ENCODE results near the gene FAM13A. TPM values are rescaled to one million over a fixed set of nuclear protein-coding genes. Genes with fewer than 3 reads are reported as not detected.

FAM13A gene
- total RNA-seq, 1 donor from 2014 or later, result 39.1 TPM

GRCh38 chr4:88803600-88804096, 253.3 kb downstream of the FAM13A start:
- Histone ChIP-seq H3K4me1 (peaks cover 28% of the 10 kb centered on the region), H3K27ac (peak overlapping the region; percentile 19), H3K27me3 (ENCODE audit: low read depth) (no peaks in the 10 kb centered on the region), H3K36me3 (no peaks in the 10 kb centered on the region), H3K9me3 (no peaks in the 10 kb centered on the region), H3K4me3 (no peak overlapping the region)
- ATAC-seq (peak; percentile 90 to 92), DNase-seq (no peak)
- intact Hi-C loops (cut with DNase I), result no loop called here
- no peak for TF ChIP-seq CTCF (IDR thresholded peaks at IDR 0.05)

- Histone ChIP-seq H3K4me3 (no peak overlapping the region), H3K9me3 (no peaks in the 10 kb centered on the region), H3K27ac (peak overlapping the region; percentile 37), H3K4me1 (peaks cover 21% of the 10 kb centered on the region), H3K27me3 (ENCODE audit: low read depth) (no peaks in the 10 kb centered on the region), H3K36me3 (no peaks in the 10 kb centered on the region)
- ATAC-seq, result peak in 1 of 2 donors; percentile 8
- intact Hi-C loops (cut with DNase I), result no loop called here
- DNase-seq, result no peak
- no peak for TF ChIP-seq CTCF (IDR thresholded peaks at IDR 0.05)
Observed at GRCh38 chr4:88802585-88803286, 254.2 kb downstream of the FAM13A start.

GRCh38 chr4:88802138-88802537, 254.8 kb downstream of the FAM13A start:
- Histone ChIP-seq H3K4me3 (no peak overlapping the region), H3K9me3 (no peaks in the 10 kb centered on the region), H3K36me3 (no peaks in the 10 kb centered on the region), H3K27ac (no peak overlapping the region), H3K4me1 (peaks cover 18% of the 10 kb centered on the region), H3K27me3 (ENCODE audit: low read depth) (no peaks in the 10 kb centered on the region)
- DNase-seq (no peak), ATAC-seq (peak in 1 of 2 donors; percentile 9)
- intact Hi-C loops (cut with DNase I), result no loop called here
- TF ChIP-seq CTCF (IDR thresholded peaks at IDR 0.05), result no peak

- H3K4me1 ChIP-seq, result peaks cover 18% of the 10 kb centered on the region
- no peak overlapping the region for H3K4me3 ChIP-seq
- H3K27me3 ChIP-seq (ENCODE audit: low read depth), result no peaks in the 10 kb centered on the region
- intact Hi-C loops (cut with DNase I), result no loop called here
- no peak overlapping the region for H3K27ac ChIP-seq
- H3K36me3 ChIP-seq, result no peaks in the 10 kb centered on the region
- ATAC-seq (no peak), DNase-seq (no peak)
- TF ChIP-seq CTCF (IDR thresholded peaks at IDR 0.05), result no peak
- no peaks in the 10 kb centered on the region for H3K9me3 ChIP-seq
Observed at GRCh38 chr4:88799900-88800299, 257.1 kb downstream of the FAM13A start.

GRCh38 chr4:88797725-88798124, 259.3 kb downstream of the FAM13A start:
- ATAC-seq (no peak), DNase-seq (no peak)
- intact Hi-C loops (cut with DNase I), result no loop called here
- peaks cover 7% of the 10 kb centered on the region for H3K4me1 ChIP-seq
- no peak overlapping the region for H3K27ac ChIP-seq
- no peak overlapping the region for H3K4me3 ChIP-seq
- H3K27me3 ChIP-seq (ENCODE audit: low read depth), result no peaks in the 10 kb centered on the region
- no peak for TF ChIP-seq CTCF (IDR thresholded peaks at IDR 0.05)
- no peaks in the 10 kb centered on the region for H3K36me3 ChIP-seq
- H3K9me3 ChIP-seq, result no peaks in the 10 kb centered on the region

Measured in lower lobe of right lung (tissue), 2 donors.